KMS-11 (cell line): ENCODE results near the gene KIZ.

Source experiments
- H2AFZ ChIP-seq: fragments of 200-600 bp; sonication (generic); 2 replicates; pipeline ENCODE4 v1.6.1; 2016; ENCODE audit warnings: antibody characterized with exemption, mixed run types, low read depth
- H3K27ac ChIP-seq: fragments of 200-600 bp; sonication (generic); 2 replicates; pipeline ENCODE4 v1.6.1; 2016; ENCODE audit warnings: mild to moderate bottlenecking, mixed run types
- H3K27me3 ChIP-seq: fragments of 200-600 bp; sonication (generic); 2 replicates; pipeline ENCODE4 v1.6.1; 2017; ENCODE audit warnings: mild to moderate bottlenecking, low read depth, mixed run types, moderate library complexity; ENCODE audit not compliant: insufficient read depth
- H3K36me3 ChIP-seq: fragments of 200-600 bp; sonication (generic); 2 replicates; pipeline ENCODE4 v1.6.1; 2017; ENCODE audit warnings: mild to moderate bottlenecking, mixed run types; ENCODE audit not compliant: insufficient read depth
- H3K4me1 ChIP-seq: fragments of 200-600 bp; sonication (generic); 2 replicates; pipeline ENCODE4 v1.6.1; 2016; ENCODE audit warnings: mild to moderate bottlenecking, low read depth, mixed run types; ENCODE audit not compliant: poor library complexity, severe bottlenecking
- H3K4me2 ChIP-seq: fragments of 200-600 bp; sonication (generic); 2 replicates; pipeline ENCODE4 v1.7.0; 2016; ENCODE audit warnings: mild to moderate bottlenecking, mixed run types
- H3K4me3 ChIP-seq: fragments of 200-600 bp; sonication (generic); IDR thresholded peaks from 2 replicates; pipeline ENCODE4 v1.6.1; 2017; ENCODE audit warnings: low read depth, low read length, mixed read lengths; ENCODE audit not compliant: insufficient read depth
- H3K79me2 ChIP-seq: fragments of 200-600 bp; sonication (generic); 2 replicates; pipeline ENCODE4 v1.6.1; 2016; ENCODE audit warnings: low read depth, mixed run types; ENCODE audit not compliant: insufficient read depth
- H3K9ac ChIP-seq: fragments of 200-600 bp; sonication (generic); 2 replicates; pipeline ENCODE4 v1.6.1; 2016; ENCODE audit warnings: mild to moderate bottlenecking, mixed run types
- H4K20me1 ChIP-seq: fragments of 200-600 bp; sonication (generic); 2 replicates; pipeline ENCODE4 v1.6.1; 2016; ENCODE audit warnings: mild to moderate bottlenecking, mixed run types; ENCODE audit not compliant: insufficient read depth
- TF ChIP-seq, protein P1 (sequence below): fragments of 200-600 bp; sonication (generic); conservative IDR thresholded peaks from 2 replicates; pipeline ENCODE4 v1.6.1; 2017; ENCODE audit warnings: low read depth, mild to moderate bottlenecking, antibody characterized with exemption, low read length, moderate library complexity, mixed read lengths

Gene KIZ

GRCh38 chr20:21206584-21206983, 80.7 kb downstream of the KIZ start:
- TF ChIP-seq, protein P1, sequence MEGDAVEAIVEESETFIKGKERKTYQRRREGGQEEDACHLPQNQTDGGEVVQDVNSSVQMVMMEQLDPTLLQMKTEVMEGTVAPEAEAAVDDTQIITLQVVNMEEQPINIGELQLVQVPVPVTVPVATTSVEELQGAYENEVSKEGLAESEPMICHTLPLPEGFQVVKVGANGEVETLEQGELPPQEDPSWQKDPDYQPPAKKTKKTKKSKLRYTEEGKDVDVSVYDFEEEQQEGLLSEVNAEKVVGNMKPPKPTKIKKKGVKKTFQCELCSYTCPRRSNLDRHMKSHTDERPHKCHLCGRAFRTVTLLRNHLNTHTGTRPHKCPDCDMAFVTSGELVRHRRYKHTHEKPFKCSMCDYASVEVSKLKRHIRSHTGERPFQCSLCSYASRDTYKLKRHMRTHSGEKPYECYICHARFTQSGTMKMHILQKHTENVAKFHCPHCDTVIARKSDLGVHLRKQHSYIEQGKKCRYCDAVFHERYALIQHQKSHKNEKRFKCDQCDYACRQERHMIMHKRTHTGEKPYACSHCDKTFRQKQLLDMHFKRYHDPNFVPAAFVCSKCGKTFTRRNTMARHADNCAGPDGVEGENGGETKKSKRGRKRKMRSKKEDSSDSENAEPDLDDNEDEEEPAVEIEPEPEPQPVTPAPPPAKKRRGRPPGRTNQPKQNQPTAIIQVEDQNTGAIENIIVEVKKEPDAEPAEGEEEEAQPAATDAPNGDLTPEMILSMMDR: no peak
- no peak overlapping the region for H3K27ac ChIP-seq
- H4K20me1 ChIP-seq: no peaks in the 10 kb centered on the region
- H3K4me2 ChIP-seq: no peak overlapping the region
- no peaks in the 10 kb centered on the region for H3K27me3 ChIP-seq
- H3K4me3 ChIP-seq: no peak overlapping the region
- H3K79me2 ChIP-seq: no peaks in the 10 kb centered on the region
- no peak overlapping the region for H3K9ac ChIP-seq
- H3K4me1 ChIP-seq: no peaks in the 10 kb centered on the region
- H3K36me3 ChIP-seq: no peaks in the 10 kb centered on the region
- H2AFZ ChIP-seq: no peak overlapping the region

GRCh38 chr20:21208999-21209398, 83.1 kb downstream of the KIZ start:
- H3K4me3 ChIP-seq: no peak overlapping the region
- no peaks in the 10 kb centered on the region for H3K27me3 ChIP-seq
- H2AFZ ChIP-seq: no peak overlapping the region
- no peaks in the 10 kb centered on the region for H3K79me2 ChIP-seq
- no peaks in the 10 kb centered on the region for H3K4me1 ChIP-seq
- H4K20me1 ChIP-seq: no peaks in the 10 kb centered on the region
- H3K27ac ChIP-seq: no peak overlapping the region
- H3K9ac ChIP-seq: no peak overlapping the region
- H3K4me2 ChIP-seq: no peak overlapping the region
- TF ChIP-seq, protein P1: no peak
- no peaks in the 10 kb centered on the region for H3K36me3 ChIP-seq

GRCh38 chr20:21209668-21210067, 83.8 kb downstream of the KIZ start:
- H3K36me3 ChIP-seq: no peaks in the 10 kb centered on the region
- no peak overlapping the region for H3K9ac ChIP-seq
- no peak overlapping the region for H3K4me2 ChIP-seq
- H3K27me3 ChIP-seq: no peaks in the 10 kb centered on the region
- H3K27ac ChIP-seq: no peak overlapping the region
- H2AFZ ChIP-seq: no peak overlapping the region
- no peaks in the 10 kb centered on the region for H3K4me1 ChIP-seq
- no peak overlapping the region for H3K4me3 ChIP-seq
- no peaks in the 10 kb centered on the region for H4K20me1 ChIP-seq
- TF ChIP-seq, protein P1: no peak
- no peaks in the 10 kb centered on the region for H3K79me2 ChIP-seq

- Histone ChIP-seq H3K27ac (no peak overlapping the region), H3K4me1 (no peaks in the 10 kb centered on the region), H3K79me2 (no peaks in the 10 kb centered on the region), H4K20me1 (no peaks in the 10 kb centered on the region), H2AFZ (no peak overlapping the region), H3K4me2 (no peak overlapping the region), H3K36me3 (no peaks in the 10 kb centered on the region), H3K4me3 (no peak overlapping the region), H3K9ac (no peak overlapping the region), H3K27me3 (no peaks in the 10 kb centered on the region)
- TF ChIP-seq, protein P1: no peak
These were observed 87.8 kb downstream of the KIZ start for GRCh38 chr20:21213691-21214090.
